ENCODE measurements around the gene INSC.

The INSC gene

DNA sequence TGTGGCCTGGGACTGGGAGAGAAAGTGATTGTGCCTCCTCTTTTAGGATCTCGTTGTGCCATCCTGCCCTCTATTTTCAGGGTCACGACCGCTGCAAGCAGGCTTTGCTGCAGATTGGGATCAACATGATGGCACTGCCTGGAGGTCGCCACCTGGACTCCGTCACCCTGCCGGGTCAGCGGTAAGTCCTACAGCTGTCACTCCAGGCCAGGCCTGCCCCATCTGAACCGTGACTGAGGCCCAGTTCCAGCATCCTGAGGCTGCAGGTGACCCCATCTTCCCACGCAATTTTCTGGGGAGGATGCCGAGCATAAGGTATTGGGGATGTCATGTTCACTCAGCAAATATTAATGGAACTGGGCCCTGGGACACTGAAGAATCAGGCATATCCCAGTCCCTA, 34.3 kb downstream of the INSC start:
- DNase-seq (ENCODE audit: low read depth): no peak

DNA sequence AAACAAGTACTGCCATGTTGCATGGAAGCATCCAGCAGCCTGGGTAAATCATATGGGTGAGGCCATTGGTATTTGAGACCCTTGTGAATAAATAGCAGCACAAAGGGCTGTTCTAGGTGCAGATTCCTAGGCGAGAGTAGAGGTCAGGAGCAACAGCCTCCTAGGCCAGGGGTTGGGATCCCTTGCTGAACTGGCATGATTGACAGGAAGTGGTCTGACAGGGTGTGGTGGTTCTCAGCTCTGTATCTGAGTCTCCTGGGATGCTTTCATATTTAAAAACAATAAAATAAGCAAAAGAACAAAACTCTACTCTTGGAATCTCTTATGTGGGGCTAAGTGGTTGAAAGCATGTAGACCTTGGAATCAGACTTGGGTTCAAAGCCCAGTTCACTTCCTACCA, 35.8 kb downstream of the INSC start:
- DNase-seq (ENCODE audit: low read depth): no peak

DNA sequence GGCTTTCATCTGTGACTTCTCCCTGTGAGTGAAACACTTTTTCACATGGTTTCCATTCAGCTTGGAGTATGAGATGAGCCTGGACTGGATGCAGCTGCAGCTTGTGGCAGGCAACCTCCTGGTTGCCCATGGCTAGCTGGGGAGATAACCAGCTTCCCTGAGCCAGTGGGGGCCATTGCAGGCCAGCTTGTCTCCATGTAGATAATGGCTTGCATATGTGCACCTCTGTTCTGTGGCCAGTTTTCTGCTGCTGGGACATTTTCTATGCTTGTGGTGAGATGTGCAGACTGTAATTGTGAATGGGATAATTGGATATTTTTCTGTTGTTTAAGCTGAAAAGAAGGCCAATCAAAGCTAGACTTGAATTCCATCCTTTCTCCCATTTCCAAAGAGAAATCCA, 38.5 kb downstream of the INSC start:
- DNase-seq (ENCODE audit: low read depth): no peak

DNA sequence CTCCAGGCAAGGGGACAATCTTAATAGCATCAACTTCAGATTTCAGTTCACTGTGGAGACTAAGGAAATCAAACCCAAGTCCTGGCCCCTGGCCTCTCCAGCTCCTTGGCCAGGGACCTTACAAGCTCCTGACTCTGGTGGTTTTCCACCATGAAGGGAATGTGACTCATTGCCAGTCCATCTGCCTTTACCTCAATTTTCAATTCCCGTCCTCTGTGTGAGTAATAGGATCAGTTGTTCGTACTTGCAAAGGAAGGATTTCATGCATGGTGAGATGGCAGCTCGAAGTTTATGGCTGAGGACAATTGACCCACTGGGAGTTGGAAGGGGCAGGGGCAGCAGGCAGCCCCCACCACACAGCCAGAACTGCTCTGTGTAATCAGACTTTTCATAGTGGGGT, 42.5 kb downstream of the INSC start:
- peak; percentile 46 for DNase-seq (ENCODE audit: low read depth)

DNA sequence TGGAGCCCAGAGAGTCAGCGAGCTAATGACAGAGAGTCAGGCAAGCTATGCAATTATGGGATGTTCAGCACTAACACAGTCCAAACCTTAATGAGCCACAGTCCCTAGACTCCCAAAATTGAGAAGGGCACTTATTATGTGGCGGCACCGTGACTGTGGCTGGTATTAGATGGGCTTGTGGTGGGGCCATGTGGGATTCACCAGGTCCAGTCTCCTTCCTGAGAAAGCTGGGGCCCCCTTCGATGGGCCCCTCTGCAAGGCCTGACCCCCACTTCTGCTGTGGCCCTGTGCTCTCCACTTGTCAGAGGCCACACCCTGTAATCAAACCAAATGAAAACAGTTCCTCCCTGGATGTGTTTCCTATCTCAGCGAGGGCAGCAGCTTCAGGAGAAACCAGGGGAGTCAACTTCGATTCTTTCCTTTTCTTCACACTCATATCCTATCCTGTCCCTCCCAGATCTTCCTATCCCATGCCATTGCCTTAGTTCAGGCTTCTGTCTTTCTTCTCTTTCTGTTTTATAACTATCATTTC, 42.9 kb downstream of the INSC start:
- DNase-seq (ENCODE audit: low read depth): no peak

DNA sequence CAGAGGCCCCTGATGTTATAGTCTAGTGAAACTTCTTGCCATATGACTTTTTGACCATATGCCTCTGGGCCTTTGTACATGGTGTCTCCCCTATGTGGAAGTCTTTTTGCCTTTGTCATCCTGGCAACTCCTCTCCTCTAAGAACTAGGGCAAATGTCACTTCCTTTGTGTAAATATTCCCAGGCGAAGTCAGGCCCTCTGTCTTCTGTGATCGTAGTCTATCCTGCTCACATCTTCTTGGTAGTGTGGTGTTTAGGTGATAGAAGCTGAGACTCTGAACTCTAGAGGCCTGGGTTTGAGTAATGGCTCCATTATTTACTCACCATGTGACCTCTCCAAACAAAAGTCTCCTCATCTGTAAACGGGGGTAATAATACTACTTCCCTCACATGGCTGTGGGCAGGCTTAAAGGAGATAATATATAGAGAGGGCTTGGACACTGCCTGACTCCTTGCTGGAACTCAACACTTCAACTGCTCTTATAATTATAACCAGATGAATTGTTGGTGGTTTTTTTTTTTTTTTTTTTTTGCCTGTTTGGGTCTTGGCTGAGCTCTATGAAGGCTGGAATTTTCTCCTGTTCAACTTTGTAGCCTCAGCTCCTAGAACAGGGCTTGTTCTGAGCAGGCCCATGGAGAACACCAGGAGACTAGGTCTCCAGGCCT, 43.8 kb downstream of the INSC start:
- DNase-seq (ENCODE audit: low read depth): peak; percentile 65

DNA sequence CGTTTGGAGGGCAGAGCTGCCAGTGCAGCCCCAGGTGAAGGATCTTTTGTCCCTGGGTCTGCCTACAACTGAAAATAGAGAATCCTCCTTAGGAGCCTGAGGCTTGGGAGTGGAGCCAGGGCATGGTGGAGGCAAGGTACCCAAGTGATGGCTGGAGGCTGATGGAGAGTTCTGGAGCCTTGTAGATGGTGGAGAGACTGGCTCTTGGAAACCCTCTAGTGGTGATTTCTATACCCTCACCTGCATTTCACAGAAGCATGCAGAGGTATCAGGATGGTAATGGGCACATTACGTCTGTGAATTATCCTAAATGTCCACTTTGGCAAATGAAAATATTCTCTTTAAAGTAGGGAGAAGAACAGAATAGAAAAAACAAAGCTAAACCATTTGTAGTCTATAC, 44.4 kb downstream of the INSC start:
- DNase-seq (ENCODE audit: low read depth): peak; percentile 23

DNA sequence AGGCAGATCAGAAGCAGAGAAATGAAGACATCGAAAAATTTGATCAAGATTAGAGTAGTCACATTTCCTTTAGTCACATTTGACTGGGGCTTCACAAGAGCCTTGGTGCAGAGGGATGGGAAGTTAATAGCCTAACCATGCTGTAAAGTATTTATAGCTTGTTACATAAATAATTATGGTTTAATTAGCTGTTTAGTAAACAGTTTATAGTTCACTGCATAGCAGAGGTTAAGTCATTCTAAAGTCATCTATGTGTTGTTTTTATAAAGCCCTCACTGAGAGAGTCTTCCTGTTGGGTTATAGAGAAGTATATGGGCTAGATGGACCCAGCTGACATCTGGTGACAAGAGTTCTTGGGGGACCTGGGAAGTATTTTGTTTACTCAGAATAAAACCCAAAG, 47.1 kb downstream of the INSC start:
- no peak for DNase-seq (ENCODE audit: low read depth)

DNA sequence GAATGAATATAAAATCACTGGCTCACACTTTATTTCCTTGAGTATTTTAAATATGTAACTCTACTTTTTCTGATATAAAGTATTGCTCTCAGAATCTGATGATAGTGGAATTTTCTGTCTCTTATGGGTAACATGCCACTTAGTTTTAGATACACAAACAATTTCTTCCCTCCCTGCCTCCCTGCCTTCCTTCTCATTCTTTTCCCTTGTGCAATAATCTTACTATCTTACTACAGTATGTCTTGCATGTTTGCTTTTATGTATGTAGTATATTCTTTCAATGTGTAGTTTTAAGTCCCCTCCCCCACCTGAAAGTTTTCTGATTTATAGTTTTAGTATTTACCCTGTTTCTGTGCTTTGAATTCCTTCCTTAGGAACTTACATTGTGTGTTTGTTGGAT, 48.4 kb downstream of the INSC start:
- DNase-seq (ENCODE audit: low read depth): no peak

DNA sequence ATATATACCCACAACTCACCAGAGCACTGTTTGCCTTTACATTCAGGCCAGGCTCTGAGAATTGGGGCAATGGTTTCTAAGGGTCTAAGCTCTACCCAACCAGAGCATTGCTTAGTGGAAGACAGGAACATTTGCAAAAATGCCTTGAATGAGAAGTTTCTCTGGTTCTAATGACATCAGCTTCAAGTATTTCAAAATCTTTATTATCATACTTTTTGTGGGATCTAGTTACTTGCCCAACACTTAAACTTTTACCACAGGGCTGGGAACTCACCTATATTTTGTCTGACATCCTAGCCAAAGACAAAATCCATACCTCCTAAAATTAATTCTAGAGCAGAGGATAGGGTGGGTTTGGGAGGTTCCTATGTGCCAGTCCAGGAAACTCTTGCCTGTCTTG, 51.5 kb downstream of the INSC start:
- DNase-seq (ENCODE audit: low read depth): no peak

DNA sequence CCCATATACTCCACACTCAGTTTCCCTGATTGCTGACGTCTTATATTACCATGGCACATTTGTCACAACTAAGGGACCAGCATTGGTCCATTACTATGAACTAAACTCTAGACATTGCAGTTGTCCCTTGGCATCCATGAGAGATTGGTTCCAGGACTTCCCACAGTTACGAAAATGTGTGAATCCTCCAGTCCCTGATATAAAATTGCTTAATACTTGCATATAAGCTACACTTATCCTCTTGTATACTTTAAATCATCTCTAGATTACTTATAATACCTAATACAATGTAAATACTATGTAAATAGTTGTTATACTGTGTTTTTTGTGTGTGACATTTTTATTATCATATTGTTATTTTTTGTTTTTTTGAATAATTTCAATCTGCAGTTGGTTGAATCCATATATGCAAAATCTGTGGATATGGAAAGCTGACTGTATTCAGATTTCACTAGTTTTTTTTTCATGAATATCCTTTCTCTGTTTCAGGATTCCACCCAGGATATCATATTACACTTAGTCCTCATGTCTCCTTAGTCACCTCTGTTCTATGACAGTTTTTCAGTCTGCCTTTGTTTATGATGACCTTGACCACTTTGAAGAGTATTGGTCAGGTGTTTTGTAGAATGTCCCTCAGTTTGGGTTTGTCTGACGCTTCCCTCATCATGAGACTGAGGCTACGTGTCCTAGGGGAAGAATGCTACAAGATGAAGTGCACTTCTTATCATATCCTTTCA, 55.3 kb downstream of the INSC start:
- DNase-seq (ENCODE audit: low read depth): no peak

DNA sequence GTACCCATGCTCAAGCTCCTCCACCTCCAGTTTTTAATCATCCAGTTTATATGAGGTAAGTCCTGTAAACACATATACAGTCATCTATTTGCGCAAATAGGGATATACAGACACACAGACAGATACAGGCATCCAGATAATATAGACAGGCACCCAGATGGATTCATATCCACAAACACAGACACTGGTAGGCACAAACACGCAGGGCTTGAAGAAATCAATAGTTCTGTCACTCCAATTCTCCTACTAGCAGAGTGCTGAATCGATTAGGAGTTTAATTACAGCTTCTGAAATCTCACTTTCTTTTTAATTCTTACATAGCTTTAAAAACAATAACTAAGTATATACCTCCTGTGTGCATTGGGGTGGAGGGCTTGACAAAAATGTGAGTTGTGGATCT, 56.0 kb downstream of the INSC start:
- no peak for DNase-seq (ENCODE audit: low read depth)

DNA sequence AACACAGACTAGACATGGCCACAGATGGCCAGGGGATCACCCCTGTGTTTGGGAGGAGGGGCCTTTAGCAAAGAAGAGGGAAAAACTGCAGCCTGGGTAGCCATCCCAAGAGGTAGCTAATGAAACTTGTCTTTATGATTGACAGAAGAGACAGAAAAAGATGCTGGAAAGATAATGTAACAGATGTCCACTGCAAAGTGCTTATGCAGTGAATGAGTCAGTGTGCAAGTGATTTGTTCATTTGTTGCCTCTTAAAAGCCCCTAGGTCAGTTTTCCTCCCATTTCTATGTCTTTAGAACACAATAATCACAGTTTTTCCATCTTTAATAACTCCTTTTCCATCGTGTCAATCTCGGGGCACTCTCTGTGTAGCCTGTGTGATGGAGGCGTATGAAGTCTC, 57.2 kb downstream of the INSC start:
- no peak for DNase-seq (ENCODE audit: low read depth)

DNA sequence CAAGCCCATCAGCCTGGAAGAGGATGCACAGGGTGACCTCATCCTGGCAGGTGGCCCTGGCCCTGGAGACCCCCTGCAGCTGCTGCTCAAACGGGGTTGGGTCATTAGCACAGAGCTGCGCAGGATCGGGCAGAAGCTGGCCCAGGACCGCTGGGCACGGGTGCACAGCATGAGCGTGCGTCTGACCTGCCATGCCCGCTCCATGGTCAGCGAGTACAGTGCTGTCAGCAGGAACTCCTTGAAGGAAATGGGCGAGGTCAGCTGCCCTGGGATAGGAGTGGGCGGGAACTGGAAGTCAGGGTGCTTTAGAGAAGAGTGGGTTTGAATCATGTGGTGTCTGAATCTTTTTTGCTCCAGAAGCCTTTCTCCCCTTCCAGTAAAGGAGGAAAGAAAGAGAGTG, 61.1 kb downstream of the INSC start:
- DNase-seq (ENCODE audit: low read depth): no peak

DNA sequence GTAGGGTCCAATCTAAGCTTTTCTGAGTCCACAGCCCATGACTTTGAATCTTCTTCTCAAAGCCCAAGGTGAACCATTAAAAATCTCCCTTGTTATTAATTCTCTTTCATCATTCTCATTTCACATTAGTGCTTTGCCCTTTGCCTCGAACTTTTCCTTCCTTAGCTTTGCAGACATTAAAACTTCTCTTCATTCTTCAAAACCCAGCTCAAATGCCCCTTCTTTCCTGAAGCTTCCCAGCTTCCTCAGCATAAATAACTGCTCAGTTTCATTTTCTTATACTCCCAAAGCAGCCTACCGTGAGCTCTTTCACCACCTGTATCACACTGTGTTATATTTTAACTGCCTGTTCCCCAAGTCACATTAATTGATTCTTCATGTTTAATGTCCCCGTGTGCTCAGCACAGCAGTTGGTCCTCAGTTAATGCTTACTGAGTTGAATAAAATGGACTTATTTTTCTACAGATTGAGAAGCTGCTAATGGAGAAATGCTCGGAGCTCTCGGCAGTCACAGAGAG, 62.0 kb downstream of the INSC start:
- DNase-seq (ENCODE audit: low read depth): no peak

DNA sequence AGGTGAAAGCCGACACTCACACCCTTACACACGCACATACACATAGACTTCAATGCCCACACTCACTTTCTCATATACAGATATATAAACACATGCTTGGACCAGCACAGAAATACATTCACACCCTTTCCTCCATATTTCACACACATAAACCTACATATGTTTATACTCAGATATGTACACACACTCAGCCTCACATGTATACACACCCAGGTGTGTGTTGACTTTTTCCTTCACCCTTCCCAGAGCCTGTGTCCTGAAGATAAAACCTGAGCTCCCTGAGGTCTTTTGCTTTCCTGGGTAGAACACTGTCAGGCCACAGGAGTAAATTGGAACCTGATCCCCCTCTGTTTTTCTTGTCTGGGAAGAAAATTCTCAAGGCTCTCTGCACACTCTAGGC, 62.8 kb downstream of the INSC start:
- DNase-seq (ENCODE audit: low read depth): no peak

DNA sequence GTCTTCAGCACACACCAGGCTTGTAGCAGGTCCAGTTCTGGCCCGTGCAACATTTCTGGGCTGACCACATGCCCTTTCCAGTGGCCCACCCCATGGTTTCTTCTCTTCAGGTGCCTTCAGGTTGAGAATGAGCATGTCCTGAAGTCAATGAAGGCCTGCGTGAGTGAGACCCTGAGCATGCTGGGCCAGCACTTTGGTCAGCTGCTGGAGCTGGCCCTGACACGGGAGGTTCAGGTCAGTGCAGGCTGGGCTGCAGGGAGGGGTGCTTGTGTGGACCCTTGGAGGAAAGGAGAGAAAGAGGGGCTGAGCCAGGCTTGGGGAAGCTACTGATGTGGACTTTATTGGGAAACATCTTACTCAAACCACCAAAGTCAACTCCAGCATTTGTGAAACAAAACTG, 63.5 kb downstream of the INSC start:
- no peak for DNase-seq (ENCODE audit: low read depth)

DNA sequence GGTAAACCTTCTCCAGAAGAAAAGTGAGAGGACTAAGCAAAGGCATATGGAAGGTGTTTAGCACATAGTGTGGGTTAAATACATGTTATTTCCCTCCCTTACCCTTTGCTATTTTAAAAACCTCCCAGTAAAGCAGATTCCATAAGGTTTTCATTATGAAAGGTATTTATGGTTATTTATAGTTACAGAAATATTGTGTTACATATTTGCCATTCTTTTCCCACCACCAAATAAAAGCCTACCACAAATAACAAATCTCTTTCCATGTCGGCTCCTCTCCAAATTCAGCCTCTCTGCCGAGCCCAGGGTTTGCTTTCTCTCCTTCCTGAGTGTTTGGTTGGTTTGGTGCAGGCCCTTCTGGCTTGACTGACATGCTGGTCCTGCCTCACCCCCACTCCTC, 64.4 kb downstream of the INSC start:
- DNase-seq (ENCODE audit: low read depth): peak; percentile 43

DNA sequence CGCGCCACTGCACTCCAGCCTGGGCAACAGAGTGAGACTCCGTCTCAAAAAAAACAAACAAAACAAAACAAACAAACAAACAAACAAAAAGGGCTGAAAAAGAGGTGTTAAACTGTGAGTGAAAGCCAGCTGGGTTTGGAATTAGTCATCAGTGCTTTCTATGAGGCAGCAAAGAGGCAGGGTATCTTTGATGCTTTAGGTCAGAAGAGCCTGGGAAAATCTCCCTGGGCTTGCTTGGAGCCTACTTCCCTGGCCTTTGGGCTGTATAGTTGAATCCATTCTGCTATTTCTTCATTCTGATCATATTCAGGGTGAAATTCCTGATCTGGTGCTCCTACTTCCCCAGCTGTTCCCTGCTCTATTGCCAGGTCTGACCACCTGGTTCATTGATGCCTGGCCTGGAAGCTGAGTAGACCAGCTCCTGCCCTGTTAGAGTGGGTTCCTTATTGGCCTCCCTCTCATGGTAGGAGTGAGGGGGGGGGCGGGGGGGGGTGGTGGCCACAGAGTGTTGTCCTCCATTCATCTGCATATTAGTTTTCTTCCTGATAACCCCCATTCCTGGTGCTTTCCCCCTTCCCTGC, 65.6 kb downstream of the INSC start:
- DNase-seq (ENCODE audit: low read depth): no peak

DNA sequence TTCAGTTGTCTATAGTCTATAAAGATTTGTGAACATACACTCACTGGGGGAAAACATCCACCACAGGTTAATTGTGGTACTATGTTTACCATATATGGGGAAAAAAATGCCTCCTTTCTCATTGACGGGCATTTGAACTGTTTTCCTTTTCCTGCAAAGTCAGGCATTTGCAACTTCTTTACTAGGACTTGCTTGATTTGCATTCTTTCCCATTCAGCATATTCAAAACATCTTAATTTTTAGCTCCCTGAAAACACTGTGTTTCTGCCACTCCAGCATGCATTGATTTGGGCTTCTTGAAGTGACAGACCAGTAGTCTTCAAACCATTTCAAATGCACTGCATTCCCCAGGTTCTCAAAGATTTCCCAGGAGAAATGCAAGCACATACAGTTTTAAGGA, 67.6 kb downstream of the INSC start:
- DNase-seq (ENCODE audit: low read depth): no peak

DNA sequence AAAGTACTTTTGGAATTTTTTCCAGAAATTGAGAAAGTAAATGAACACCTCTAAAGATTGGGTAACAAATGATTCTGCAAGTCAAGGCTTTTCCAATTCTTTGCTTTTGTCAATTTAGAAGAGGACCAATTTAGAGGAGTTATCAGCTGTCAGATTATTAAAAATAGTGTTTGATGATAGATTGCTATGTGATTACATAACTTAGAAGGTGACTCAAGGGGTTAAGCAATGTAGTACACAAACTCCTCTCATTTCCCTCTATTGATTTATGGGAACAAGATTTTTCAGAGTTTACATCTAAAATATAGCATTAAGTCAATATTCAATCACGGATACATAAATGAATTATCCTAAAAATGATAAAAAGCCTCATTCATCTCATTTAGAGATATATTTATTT, 70.3 kb downstream of the INSC start:
- DNase-seq (ENCODE audit: low read depth): no peak

DNA sequence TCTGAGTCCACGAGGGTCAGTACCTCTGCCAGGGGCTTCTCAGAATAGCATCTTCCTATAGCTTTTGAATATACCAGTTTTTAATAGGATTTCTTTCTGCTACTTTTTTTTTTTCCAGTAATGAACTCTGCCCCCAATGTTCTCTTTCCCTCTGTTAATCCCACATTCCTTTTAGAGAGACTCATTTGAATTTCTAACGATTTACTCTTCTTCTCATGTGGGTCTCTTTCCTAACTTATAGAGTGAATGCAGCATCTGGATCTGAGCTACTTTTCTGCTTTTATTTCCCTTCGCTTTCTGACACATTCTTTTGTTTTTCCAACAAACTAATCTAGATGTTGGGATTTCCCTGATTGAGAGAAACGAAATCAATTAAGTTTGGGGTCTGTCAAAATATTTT, 71.4 kb downstream of the INSC start:
- DNase-seq (ENCODE audit: low read depth): no peak

DNA sequence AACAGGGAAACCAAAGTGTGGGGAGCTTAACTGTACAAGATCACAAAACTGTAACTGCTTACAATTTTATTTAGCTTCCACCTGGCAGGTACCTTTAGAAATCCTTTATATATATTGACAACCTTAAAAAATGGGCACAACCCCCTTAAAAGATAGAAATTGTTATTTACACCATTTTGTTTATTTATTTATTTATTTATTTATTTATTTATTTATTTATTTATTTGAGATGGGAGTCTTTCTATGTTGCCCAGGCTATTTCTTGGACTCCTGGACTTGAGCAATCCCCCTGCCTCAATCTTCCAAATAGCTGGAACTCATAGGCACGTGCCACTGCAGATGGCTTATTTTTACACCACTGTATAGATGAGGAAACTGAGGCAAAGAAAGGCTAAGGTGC, 74.5 kb downstream of the INSC start:
- no peak for DNase-seq (ENCODE audit: low read depth)
